ENCODE results near the gene SLC22A17. TPM values are rescaled to one million over a fixed set of nuclear protein-coding genes. Genes with fewer than 3 reads are reported as not detected.
A peak's percentile ranks its signal among the peaks of the same experiment; 100 is the strongest.

SLC22A17 gene
- total RNA-seq, 1 experiment from 2014 or later = 42.3 TPM

- Mint-ChIP-seq H3K27me3 (ENCODE audit: low read depth) (peaks cover 6% of the 10 kb centered on the region), H3K4me1 (peaks cover 22% of the 10 kb centered on the region), H3K36me3 (peaks cover 14% of the 10 kb centered on the region), H3K4me3 (no peak overlapping the region), H3K9me3 (no peaks in the 10 kb centered on the region), H3K27ac (no peak overlapping the region)
- ATAC-seq (no peak), DNase-seq (ENCODE audit: low spot score) (no peak)
- TF ChIP-seq TEAD1 (CRISPR knock-in tag; IDR thresholded peaks at IDR 0.05) (no peak), ATF1 (CRISPR knock-in tag; IDR thresholded peaks at IDR 0.05) (no peak), CREM (CRISPR knock-in tag; IDR thresholded peaks at IDR 0.05) (no peak), CDX4 (CRISPR knock-in tag; IDR thresholded peaks at IDR 0.05; ENCODE audit: borderline replicate concordance) (no peak)
- ChIA-PET POLR2A (interaction anchor here (0.9 kb wide), 1 partner anchor 19 kb away, joined by 4 read pairs; no protein-coding TSS in a partner anchor), CTCF (interaction anchor here (0.8 to 9.1 kb wide), 16 partner anchors 8 to 266 kb away, joined by 3 to 95 read pairs (median 10); partner anchors contain the start of genes ACIN1, C14orf119, CMTM5 and PABPN1)
Observed at GRCh38 chr14:23361320-23361719, 8.6 kb upstream of the SLC22A17 start.

GRCh38 chr14:23360496-23360895 lies 7.8 kb upstream of the SLC22A17 start:
- H3K27ac Mint-ChIP-seq = no peak overlapping the region
- H3K4me3 Mint-ChIP-seq = no peak overlapping the region
- no peak for TF ChIP-seq ZNF512 (CRISPR knock-in tag; IDR thresholded peaks at IDR 0.05; ENCODE audit: borderline replicate concordance)
- TF ChIP-seq ELF4 (CRISPR knock-in tag; IDR thresholded peaks at IDR 0.05; ENCODE audit: low read depth) = no peak
- TF ChIP-seq NFATC4 (CRISPR knock-in tag; IDR thresholded peaks at IDR 0.05) = no peak
- no peak for TF ChIP-seq ZNF396 (CRISPR knock-in tag; IDR thresholded peaks at IDR 0.05; ENCODE audit: borderline replicate concordance)
- H3K36me3 Mint-ChIP-seq = peaks cover 17% of the 10 kb centered on the region
- ATAC-seq (peak; percentile 58), DNase-seq (ENCODE audit: low spot score) (peak; percentile 69)
- POLR2A ChIA-PET = interaction anchor here (0.5 to 1.2 kb wide), 5 partner anchors 8 to 194 kb away, joined by 3 to 8 read pairs (median 5); partner anchors contain the start of genes PABPN1 and SLC22A17
- H3K9me3 Mint-ChIP-seq = no peaks in the 10 kb centered on the region
- CTCF ChIA-PET = interaction anchor here (0.6 to 9.1 kb wide), 44 partner anchors 8 to 289 kb away, joined by 3 to 95 read pairs (median 4); partner anchors contain the start of genes ACIN1, BCL2L2, C14orf119 and CMTM5
- peaks cover 22% of the 10 kb centered on the region for H3K4me1 Mint-ChIP-seq
- H3K27me3 Mint-ChIP-seq (ENCODE audit: low read depth) = peaks cover 6% of the 10 kb centered on the region

- H3K27ac Mint-ChIP-seq = no peak overlapping the region
- peaks cover 17% of the 10 kb centered on the region for H3K36me3 Mint-ChIP-seq
- ChIA-PET POLR2A (interaction anchor here (1.0 to 1.2 kb wide), 3 partner anchors 7 to 38 kb away, joined by 3 to 8 read pairs (median 5); partner anchors contain the start of genes PABPN1 and SLC22A17), CTCF (interaction anchor here (0.6 to 9.1 kb wide), 39 partner anchors 8 to 288 kb away, joined by 3 to 95 read pairs (median 4); partner anchors contain the start of genes BCL2L2, CMTM5, PABPN1 and PPP1R3E)
- peaks cover 7% of the 10 kb centered on the region for H3K27me3 Mint-ChIP-seq (ENCODE audit: low read depth)
- no peak for ATAC-seq
- H3K4me1 Mint-ChIP-seq = peaks cover 22% of the 10 kb centered on the region
- no peak overlapping the region for H3K4me3 Mint-ChIP-seq
- H3K9me3 Mint-ChIP-seq = no peaks in the 10 kb centered on the region
- DNase-seq (ENCODE audit: low spot score) = no peak
- TF ChIP-seq E2F1 (CRISPR knock-in tag; IDR thresholded peaks at IDR 0.05) (no peak), AR (CRISPR knock-in tag; IDR thresholded peaks at IDR 0.05) (no peak), ZBTB21 (CRISPR knock-in tag; IDR thresholded peaks at IDR 0.05; ENCODE audit: borderline replicate concordance) (no peak), ZNF671 (CRISPR knock-in tag; IDR thresholded peaks at IDR 0.05) (no peak), EMX1 (CRISPR knock-in tag; IDR thresholded peaks at IDR 0.05) (no peak), NR3C1 (CRISPR knock-in tag; conservative IDR thresholded peaks at IDR 0.05; ENCODE audit: low read depth) (no peak), PREB (CRISPR knock-in tag; IDR thresholded peaks at IDR 0.05; ENCODE audit: borderline replicate concordance) (no peak), FOXJ3 (CRISPR knock-in tag; IDR thresholded peaks at IDR 0.05; ENCODE audit: borderline replicate concordance) (no peak), E2F4 (CRISPR knock-in tag; IDR thresholded peaks at IDR 0.05; ENCODE audit: borderline replicate concordance, low read depth) (no peak), USF1 (CRISPR knock-in tag; IDR thresholded peaks at IDR 0.05) (no peak), GABPB1 (CRISPR knock-in tag; IDR thresholded peaks at IDR 0.05) (no peak)
Observed at GRCh38 chr14:23359722-23360447, 7.2 kb upstream of the SLC22A17 start.
